SK-N-MC (cell line): Measurements from ENCODE around the gene TNP1.

Experiments used
- DNase-seq: peaks from one replicate; pipeline ENCODE4 v3.0.0-alpha.2; 2011; ENCODE audit warnings: low read depth, low spot score
- H3K27ac ChIP-seq: fragments of 200-600 bp; sonication (generic); 2 replicates; pipeline ENCODE4 v1.5.1; 2016; ENCODE audit warnings: mixed run types
- H3K36me3 ChIP-seq: fragments of 200-600 bp; sonication (generic); 2 replicates; pipeline ENCODE4 v1.6.1; 2017; ENCODE audit warnings: antibody characterized with exemption, low read length, mixed read lengths; ENCODE audit not compliant: insufficient read depth
- H3K4me3 ChIP-seq: fragments of 200-600 bp; sonication (generic); 2 replicates; pipeline ENCODE4 v1.5.1; 2016
- H3K9ac ChIP-seq: fragments of 200-600 bp; sonication (generic); 2 replicates; pipeline ENCODE4 v1.8.0; 2017; ENCODE audit warnings: mixed run types, mixed read lengths; ENCODE audit not compliant: insufficient read length
- H3K9me3 ChIP-seq: fragments of 200-600 bp; sonication (generic); 2 replicates; pipeline ENCODE4 v1.6.1; 2017; ENCODE audit warnings: low read depth, mild to moderate bottlenecking, antibody characterized with exemption, low read length, moderate library complexity, mixed read lengths
- EZH2 ChIP-seq: fragments of 200-600 bp; sonication (generic); IDR thresholded peaks from one replicate; pipeline ENCODE4 v1.6.1; 2017; ENCODE audit warnings: antibody characterized with exemption
- FOXP2 ChIP-seq: optimal IDR thresholded peaks from 2 replicates; pipeline ENCODE3; 2011; ENCODE audit warnings: mild to moderate bottlenecking, moderate library complexity; ENCODE audit not compliant: insufficient read depth; ENCODE audit errors: extremely low read length, control extremely low read depth
- POLR2AphosphoS5 ChIP-seq: IDR thresholded peaks from 2 replicates; pipeline ENCODE4 v1.6.1; 2012; ENCODE audit warnings: mild to moderate bottlenecking, low read depth, low read length, borderline replicate concordance

The TNP1 gene

DNA sequence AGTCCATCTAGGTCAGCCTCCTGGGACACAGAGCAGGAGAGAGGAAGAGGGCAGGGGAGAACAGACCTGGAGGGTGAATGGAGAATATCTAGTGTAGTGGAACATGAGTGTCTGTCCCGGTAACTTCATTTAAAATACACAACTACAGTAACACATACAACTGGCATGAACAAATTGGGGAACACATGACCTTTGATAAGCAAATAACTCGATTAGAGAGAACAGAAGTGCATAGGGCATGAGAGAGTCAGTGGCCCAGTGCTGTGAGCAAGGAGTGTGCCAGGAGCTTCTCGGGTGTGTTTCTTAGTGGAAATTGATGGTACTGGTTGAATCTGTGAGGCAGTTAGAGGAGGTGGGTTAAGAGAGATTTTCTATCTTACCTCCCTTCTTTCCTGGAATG lies 40.8 kb downstream of the TNP1 start:
- TF ChIP-seq EZH2 (no peak), POLR2AphosphoS5 (no peak), FOXP2 (no peak)
- H3K36me3 ChIP-seq = no peaks in the 10 kb centered on the region
- H3K4me3 ChIP-seq = no peak overlapping the region
- H3K27ac ChIP-seq = no peak overlapping the region
- no peaks in the 10 kb centered on the region for H3K9me3 ChIP-seq
- DNase-seq = no peak
- no peak overlapping the region for H3K9ac ChIP-seq

DNA sequence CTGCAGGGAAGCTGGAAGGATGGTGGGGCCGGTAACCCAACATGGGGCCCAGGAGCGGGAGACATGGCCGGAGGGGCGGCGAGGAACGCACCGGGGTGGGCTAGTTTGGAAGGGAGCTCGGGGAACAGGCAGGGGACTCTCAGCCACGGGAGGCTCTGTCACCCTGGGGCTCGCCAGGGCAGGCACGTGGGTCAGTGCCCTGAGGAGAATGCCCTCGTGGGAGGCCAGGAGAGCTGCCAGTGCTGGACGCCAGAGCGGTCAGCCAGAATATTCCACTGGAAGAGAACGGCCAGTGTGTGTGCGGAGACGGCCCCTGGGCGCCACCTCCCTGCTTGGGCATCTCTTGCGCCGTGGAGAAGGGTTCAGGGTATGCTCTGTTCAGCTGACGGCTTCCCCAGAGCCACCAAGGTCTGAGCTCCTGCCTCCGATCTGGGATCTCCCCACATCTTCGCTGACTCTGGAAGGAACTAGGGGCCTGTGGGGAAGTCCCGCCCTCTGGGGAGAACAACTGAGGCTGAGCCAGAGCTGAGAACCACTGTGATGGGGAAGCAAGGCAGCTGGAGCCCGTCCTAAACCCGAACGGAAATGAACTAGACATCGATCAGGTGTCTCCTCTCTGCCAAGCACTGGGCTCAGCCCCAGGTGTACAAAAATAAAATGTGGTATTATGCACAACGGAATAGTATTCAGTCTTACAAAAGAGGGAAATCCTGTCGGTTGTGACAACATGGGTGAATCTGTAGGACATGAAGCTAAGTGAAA lies 49.3 kb downstream of the TNP1 start:
- Histone ChIP-seq H3K36me3 (no peaks in the 10 kb centered on the region), H3K9ac (no peak overlapping the region), H3K9me3 (no peaks in the 10 kb centered on the region), H3K27ac (no peak overlapping the region), H3K4me3 (no peak overlapping the region)
- TF ChIP-seq EZH2 = no peak
- no peak for TF ChIP-seq FOXP2
- TF ChIP-seq POLR2AphosphoS5 = no peak
- no peak for DNase-seq
